Activated CD4-positive, alpha-beta T cell treated with anti-CD3 and anti-CD28 coated beads for 48 hours (primary cell): ENCODE results near the gene CYB5R4.

Experiments
- DNase-seq: peaks from one replicate; pipeline ENCODE4 v3.0.0-alpha.2; 2020

Gene CYB5R4

DNA sequence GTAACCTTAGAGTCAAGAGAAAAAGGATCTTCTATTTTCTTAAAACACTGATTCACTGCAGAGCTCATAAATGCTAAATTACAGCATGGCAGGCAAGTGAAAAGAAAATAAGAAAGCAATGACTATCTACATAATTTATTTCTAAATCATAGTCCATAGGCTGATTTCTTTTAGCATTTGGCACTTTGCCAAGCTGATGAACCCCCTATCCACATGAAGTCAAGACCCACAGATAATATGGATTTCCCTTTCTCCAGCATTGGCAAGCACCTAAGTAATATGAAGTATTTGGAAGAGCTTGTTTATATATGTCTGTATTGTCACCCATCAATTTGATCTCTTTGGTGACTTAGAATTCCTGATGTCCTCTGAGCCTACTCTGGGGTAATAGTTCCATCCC is 126.2 kb downstream of the CYB5R4 start:
- no peak for DNase-seq

DNA sequence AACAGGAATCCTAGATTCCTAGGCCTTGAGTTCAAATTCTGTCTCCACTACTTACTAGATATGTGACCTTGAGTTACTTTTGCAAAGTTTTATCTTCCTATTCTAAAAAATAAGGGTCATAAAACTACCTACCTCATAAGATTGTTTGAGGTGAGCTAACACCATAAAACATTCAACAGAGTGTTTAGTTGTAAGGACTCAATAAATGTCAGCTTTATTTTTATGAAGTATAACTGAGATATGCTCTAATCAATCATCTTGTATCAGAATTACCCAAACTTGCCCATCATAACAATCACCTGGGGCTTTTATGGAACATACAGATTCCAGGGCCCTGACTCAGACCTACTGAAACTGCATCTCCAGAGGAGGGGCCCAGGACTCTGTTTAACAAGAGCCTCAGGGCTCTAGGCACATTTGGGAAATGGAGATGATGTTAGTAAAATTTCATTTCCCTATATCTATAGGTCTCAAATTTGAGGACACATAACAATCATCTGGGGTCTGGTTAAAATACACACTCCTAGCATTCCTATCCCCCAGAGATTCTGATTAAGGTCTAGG is 138.6 kb downstream of the CYB5R4 start:
- DNase-seq = no peak

DNA sequence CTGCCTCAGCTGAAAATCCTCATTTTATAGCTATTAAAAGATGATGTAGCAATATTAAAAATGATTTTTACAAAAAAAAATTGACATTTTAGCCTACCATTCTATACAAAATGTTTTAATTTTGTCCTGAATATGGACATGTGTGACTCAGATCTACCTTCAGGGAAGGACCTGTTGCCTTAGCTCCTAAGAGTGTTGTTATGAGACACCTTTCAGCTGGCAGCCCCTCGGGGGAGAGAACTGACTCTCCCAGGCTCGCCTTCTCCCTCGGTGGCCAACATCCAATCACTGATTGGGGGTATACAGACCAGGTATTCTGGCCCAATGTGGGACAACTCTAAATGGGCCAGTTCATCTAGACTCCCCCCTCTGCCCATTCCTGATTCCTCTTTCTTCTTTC is 141.6 kb downstream of the CYB5R4 start:
- DNase-seq = no peak

DNA sequence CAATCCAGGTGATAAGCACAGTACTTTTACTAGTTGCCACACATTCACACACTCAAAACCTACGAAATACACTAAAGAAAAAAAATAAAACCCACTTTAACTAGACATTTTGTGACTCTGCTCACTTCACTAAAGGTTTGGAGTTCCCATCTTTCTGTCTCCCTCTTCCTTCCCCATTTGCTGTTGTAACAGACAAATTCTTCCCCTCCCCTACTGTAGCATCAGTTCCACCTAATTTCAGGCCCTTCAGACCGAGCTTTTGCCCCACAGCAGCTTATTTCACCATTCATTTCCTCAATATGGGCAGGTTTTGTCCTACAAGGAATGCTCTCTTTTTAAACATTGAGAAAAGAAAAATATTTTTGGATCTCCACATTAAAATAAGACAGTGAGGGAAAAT is 142.7 kb downstream of the CYB5R4 start:
- no peak for DNase-seq

DNA sequence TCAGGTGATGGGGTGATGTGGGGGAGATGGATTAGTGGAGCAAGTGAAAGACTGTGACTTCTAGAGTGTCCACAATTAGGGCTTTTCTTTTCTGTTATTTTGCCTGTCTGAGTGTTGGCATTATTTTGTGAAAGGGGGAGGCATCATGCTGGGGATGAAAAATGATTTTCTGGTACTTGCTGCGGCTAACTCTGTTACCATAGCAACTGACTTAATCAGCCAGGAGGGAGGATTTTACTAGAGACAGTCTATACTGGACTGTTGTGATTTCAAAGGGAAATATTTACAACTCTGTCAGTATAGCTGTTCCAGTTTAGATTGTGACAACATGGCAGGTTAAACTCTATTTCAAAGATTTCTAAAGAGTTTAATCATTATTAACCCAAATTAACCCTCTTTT is 143.6 kb downstream of the CYB5R4 start:
- no peak for DNase-seq

DNA sequence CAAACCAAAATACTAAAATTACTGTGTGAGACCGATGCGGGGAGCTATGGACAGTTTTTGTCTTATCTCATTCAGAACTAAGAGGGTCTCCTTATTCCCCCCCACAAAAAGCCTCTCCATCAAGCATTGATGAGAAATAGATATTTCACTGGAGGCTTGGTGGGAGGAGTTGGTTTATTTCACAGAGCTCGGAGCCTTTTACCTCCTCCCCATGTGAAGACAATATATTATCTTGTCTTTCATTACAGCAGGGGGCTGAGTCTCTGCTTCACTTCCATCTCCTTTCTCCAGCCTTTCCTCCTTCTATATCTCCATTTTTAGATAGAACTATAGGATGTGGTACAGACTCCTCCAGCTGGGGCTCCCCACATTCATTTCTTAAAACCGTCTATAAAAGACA is 144.2 kb downstream of the CYB5R4 start:
- DNase-seq = no peak

DNA sequence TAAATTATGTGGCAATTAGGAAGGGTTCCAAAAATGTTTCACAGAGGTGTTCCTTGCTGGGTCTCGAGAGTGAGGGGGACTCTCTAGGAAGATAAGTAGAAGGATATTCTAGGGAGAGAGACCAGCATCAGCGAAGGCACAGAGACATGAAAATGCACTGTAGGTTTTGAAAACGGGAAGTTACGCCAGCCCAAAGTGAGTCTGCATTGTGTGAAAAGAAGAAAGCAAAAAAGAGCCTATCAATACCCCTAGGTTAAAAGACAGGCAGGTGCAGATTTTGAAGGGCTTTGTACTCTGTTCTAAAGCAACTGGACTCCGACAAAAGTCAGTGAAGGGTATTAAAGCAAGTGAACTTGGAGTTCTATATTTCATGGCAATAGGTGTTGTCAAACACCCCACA is 148.4 kb downstream of the CYB5R4 start:
- DNase-seq = no peak

DNA sequence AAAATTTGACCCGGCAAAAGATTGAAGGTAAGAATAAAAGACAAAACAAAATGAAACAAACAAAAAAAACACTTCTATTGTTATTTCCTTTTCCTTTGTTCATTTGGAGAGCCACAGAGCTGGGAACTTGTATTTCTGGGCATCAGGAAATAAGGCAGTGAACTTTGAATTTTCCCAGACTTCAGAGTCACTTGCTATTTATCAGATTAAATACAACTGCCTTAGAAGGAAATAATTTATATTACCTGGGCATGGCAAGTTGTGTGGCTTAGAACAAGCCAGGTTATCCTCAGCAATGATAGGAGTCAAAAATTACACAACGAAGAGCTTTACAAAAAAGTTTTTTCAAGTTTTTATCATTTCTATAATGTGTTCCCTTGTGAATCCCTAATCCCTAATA is 153.9 kb downstream of the CYB5R4 start:
- DNase-seq = no peak

DNA sequence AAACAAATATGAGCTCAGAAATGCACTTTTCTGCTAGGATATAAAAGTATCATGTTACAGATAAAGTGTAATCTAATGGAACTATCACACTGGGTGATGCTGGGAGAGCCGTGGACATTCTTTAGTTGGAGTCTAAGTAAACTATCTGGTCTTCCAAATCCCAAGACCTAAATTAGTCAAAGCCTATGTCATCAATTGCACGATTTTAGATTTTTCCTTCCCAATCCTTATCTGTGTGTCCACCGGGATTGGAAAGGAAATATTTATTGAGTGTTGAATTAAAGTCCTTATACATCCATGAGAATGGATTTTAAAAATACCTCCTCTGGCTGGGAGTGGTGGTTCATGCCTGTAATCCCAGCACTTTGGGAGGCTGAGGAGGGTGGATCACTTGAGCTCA is 154.4 kb downstream of the CYB5R4 start:
- no peak for DNase-seq

DNA sequence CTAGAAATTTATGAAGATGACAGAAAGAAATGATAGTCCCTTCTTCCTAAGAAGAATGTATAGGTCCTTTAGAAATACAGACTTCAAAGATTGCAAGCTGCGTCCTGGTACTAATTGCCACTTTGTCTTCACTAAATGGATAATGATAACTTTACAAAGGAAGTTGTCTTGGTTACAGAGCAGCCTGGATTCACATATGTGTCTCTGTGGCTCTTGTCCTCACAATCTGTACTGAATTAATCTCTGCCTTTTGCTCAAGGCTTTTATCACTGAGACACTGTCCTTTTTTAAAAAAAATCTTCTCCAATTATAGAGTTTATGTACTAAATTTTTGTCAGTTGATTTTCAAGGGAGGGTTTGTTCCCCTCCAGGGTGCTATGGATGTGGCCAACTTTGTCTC is 156.5 kb downstream of the CYB5R4 start:
- DNase-seq = no peak
